Measurements from ENCODE around the gene AARSD1.
"Not testable (repeated sequence)": the region's sequence is repeated elsewhere in the genome, so short reads cannot be mapped to it uniquely, and the experiment has no call there.

Gene AARSD1

DNA sequence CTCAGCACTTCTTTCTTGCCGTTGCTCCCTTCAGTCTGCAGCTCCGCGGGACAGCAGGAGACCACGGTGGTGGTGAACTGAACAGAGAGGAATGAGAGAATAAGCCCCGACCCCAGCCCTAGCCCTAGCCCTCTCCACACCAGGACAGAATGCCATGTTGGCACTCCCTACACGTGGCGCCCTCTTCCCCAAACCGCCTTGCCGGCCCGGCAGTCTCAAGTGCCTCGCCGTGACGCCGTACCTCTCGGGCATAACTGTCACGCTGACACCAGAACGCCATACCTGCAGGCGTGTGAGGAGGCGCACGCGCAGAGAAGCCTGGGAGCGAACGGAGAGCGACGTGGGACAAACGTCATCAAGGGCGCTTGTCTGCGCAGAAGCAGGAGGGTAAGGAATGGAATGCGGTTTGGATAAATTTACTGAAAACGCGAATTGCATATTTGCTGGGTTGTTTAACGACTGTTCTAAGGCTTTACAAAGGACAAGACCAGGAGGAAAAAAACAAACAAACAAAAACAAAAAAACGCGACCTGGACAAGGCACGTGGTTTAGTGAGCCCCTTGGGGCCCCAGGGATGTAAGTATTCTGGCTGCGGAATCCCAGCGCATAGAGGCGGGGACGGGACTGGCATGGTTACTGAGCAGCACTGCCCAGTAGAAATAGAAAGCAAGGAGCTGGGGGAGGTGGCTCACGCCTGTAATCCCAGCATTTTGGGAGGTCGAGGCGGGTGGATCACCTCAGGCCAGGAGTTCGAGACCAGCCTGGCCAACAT lies at the start of gene AARSD1:
AARSD1 (minus strand) TSS at position 294 of the 772 bp plus-strand sequence; CDS start at position 280, 14 bp downstream.
- peak within 1 kb of the TSS; percentile 87 for H3K4me3 ChIP-seq (ENCODE audit: low read length)
- TF ChIP-seq ZNF274 (IDR thresholded peaks at IDR 0.05; ENCODE audit: low read depth, low read length), result no peak

GRCh38 chr17:43013296-43013695 lies 49.0 kb upstream of the AARSD1 start:
- no peak for TF ChIP-seq ZNF274 (IDR thresholded peaks at IDR 0.05; ENCODE audit: low read depth, low read length)
- H3K4me3 ChIP-seq (ENCODE audit: low read length), result no peak overlapping the region

- H3K4me3 ChIP-seq (ENCODE audit: low read length), result no peak overlapping the region
- TF ChIP-seq ZNF274 (IDR thresholded peaks at IDR 0.05; ENCODE audit: low read depth, low read length), result no peak
These were observed 47.6 kb upstream of the AARSD1 start for GRCh38 chr17:43011728-43012472.

DNA sequence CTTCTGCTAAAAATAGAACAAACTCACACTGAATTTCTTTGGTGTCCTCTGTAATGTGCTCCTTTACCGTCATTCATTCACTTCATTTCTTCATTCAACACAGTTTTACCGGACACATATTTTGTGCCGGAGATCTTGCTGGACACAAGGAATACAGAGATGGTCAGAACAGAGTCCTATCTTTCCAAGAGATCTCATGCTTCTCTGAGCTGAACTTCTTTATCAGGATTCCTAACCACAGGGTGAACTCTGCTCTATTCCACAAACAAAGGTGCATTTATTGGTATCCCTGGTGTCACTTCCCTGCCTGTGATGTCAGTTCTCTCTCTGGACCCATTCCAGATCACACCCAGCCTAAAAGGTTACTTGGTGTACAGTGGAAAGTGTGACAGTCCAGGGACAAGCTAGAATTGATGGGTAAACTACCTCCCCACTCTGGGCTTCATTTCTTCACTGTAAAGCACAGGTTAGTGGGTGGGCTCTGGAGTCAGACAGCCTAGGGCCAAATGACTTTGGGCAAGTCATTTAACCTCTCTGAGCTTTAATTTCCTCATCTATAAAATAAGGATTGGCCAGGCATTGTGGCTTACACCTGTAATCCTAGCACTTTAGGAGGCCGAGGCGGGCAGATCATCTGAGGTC lies 46.5 kb upstream of the AARSD1 start:
- no peak for TF ChIP-seq ZNF274 (IDR thresholded peaks at IDR 0.05; ENCODE audit: low read depth, low read length)

GRCh38 chr17:43006639-43007551 lies 42.6 kb upstream of the AARSD1 start, which contains the start of gene IFI35:
Gene IFI35 (plus strand): TSS chr17:43006784. CDS start chr17:43006948, 164 bp downstream.
- H3K4me3 ChIP-seq (ENCODE audit: low read length), result peak within 1 kb of the TSS; percentile 75
- TF ChIP-seq ZNF274 (IDR thresholded peaks at IDR 0.05; ENCODE audit: low read depth, low read length), result no peak

More for the DNA sequence above, 46.5 kb upstream of the AARSD1 start:
- H3K4me3 ChIP-seq (ENCODE audit: low read length), result no peak overlapping the region

- no peak overlapping the region for H3K4me3 ChIP-seq (ENCODE audit: low read length)
- no peak for TF ChIP-seq ZNF274 (IDR thresholded peaks at IDR 0.05; ENCODE audit: low read depth, low read length)
These were observed 39.4 kb upstream of the AARSD1 start for GRCh38 chr17:43003542-43004172.

DNA sequence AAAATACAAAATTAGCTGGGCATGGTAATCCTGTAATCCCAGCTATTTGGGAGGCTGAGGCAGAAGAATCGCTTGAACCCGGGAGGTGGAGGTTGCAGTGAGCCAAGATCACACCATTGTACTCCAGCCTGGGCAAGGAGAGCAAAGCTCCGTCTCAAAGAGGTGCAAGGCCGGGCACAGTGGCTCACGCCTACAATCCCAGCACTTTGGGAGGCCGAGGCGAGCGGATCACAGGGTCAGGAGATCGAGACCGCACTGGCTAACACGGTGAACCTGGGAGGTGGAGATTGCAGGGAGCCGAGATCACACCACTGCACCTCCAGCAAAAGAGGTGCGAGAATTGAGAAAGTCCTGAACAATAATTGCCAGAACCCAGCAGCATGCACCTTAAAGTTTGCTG lies 36.6 kb upstream of the AARSD1 start:
- not testable (repeated sequence) for H3K4me3 ChIP-seq (ENCODE audit: low read length)

DNA sequence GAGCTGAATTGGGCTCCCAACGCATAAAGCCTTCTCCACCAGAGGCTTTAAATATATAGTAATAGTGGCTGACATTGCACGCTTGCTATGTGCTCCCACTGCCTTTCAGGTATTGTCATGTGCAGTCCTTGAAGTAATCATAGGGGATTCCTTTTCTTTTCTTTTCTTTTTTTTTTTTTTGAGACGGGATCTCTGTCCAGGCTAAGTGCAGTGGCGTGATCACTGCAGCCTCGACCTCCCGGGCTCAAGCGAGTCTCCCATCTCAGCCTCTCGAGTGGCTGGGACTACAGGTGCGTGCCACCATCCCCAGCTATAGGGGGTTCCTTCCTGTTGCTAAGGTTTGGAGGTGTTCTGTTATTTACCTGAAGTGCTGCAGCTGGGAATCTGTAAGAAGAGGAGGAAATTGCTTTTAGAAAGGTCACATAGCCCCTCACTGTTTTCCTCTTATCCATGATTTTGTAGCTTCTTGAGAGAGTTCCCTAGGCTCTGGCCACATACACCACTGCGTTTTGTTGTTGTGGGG lies 34.8 kb upstream of the AARSD1 start:
- H3K4me3 ChIP-seq (ENCODE audit: low read length), result peak overlapping the region; percentile 90
- no peak for TF ChIP-seq ZNF274 (IDR thresholded peaks at IDR 0.05; ENCODE audit: low read depth, low read length)

DNA sequence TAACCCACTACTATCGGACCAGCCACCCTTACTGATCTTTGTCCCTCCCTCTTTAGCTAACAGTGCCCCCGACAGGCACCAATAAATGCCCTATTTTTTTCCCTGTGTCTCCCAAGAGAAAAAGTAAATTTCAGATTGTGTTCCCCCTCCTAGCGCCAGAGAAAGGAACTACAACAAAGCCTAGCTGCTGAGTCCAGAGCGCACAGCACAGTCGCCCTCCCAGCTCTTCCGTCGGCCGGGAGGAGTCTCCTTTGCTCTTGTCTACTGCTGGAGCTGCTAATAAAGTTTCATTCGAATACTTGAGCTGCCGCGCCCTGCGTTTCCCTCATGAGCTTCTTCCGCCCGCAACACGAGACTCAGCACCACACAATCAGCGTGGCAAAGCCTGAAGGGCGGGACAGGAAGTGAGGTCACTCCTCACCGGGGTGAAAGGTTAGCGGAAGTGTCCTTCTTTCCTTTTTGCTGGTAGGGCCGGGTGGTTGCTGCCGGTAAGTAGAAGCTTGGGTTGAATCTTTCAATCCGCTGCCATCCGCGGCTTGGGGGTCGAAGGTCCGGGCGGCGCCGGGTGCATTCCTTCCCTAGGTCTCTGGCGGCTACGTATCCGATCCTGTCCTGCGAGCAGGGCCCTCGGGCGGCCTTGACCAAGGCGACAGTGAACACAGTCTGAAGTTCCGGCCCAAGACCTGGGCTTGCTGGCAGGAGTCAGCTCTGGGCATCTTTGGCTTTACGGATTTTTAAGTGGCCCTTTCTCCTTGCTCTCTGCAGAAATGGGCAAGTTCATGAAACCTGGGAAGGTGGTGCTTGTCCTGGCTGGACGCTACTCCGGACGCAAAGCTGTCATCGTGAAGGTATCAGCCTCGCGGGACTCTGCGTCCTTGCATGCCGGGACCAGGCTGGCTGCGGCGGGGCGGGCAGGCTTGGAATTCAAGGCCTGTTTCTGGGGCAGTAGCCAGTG lies 34.0 kb upstream of the AARSD1 start, which contains the start of gene RPL27:
RPL27 (plus strand) TSS at position 436 of the 955 bp plus-strand sequence; CDS start at position 768, 332 bp downstream.
- H3K4me3 ChIP-seq (ENCODE audit: low read length), result peak within 1 kb of the TSS; percentile 90
- TF ChIP-seq ZNF274 (IDR thresholded peaks at IDR 0.05; ENCODE audit: low read depth, low read length), result no peak

DNA sequence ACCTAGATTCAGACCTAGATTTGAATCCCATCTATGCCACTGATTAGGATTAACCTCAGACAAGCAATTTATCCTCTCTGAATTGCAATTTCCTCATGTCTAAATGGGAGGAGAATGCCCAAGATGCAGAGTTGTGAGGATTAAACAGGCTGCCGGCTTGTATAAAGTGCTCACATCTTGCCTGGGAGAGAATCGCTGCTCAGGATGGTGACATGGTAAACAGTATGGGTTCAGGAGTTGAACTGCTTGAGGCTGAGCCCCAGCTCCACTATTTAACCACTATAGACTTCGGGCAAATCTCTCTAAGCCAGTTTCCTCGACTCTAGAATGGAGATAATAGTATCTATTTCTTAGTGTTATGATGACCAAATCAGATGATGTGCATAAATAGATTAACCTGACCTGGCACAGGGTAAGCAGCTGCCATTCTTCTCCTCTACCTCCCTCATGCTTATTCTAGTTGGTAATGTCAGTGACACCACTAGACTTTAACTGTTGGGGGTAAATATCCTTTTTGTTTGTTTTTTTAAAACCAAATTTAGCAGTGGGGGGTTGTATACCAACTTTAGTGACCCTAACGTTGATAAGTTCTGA lies 33.2 kb upstream of the AARSD1 start:
- TF ChIP-seq ZNF274 (IDR thresholded peaks at IDR 0.05; ENCODE audit: low read depth, low read length), result no peak
- peak overlapping the region; percentile 1; the same call in 1 of the 2 replicates for H3K4me3 ChIP-seq (ENCODE audit: low read length)

- not testable (repeated sequence) for H3K4me3 ChIP-seq (ENCODE audit: low read length)
These were observed 29.7 kb upstream of the AARSD1 start for GRCh38 chr17:42993913-42994312.

Data from GM08714 (cell line).